Fibroblast of skin of right biceps (primary cell): ENCODE results near the gene BAZ2A.
"Not testable (repeated sequence)": the region's sequence is repeated elsewhere in the genome, so short reads cannot be mapped to it uniquely, and the experiment has no call there.

ENCODE experiments used
- DNase-seq: peaks from one replicate; pipeline ENCODE4 v3.0.0-alpha.2; 2013

BAZ2A gene

DNA sequence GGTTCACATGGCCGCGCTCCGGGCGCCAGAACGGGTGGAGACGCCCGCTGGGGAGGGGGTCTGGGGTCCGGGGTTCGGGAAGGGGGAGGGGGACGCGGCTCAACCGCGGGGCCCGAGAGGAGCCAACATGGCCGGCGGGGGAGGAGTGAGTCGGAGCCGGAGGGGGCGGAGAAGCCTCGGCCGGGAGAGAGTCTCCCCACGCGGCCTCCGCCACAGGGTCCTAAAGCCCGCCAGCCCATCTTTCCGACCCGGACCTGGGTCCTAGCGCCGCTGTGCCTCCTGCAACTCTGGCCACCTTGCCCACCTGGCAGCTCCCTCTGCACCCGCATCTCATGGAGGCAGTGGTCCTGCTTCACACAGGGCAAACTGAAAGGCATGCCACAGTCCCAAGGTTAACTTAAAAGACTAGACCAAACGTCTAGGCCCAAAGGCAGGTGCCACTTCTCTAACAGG lies at the start of gene BAZ2A:
Gene BAZ2A (minus strand): TSS at position 147 of the 453 bp plus-strand sequence. CDS start 12,796 bp downstream, outside the sequence.
- peak; percentile 83 for DNase-seq

DNA sequence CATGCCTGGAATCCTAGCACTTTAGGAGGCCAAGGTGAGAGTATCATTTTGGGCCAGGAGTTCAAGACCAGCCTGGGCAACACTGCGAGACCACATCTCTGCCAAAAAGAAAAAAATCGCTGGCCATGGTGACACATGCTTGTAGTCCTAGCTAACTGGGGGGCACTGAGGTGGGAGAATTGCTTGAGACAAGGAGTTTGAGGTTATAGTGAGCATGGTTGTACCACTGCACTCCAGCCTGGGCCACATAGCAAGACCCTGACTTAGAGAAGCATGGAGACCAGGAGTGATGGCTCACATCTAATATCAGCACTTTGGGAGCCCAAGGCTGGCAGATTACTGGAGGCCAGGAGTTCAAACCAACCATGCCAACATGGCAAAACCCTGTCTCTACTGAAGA lies 48.7 kb upstream of the BAZ2A start:
- no peak for DNase-seq

DNA sequence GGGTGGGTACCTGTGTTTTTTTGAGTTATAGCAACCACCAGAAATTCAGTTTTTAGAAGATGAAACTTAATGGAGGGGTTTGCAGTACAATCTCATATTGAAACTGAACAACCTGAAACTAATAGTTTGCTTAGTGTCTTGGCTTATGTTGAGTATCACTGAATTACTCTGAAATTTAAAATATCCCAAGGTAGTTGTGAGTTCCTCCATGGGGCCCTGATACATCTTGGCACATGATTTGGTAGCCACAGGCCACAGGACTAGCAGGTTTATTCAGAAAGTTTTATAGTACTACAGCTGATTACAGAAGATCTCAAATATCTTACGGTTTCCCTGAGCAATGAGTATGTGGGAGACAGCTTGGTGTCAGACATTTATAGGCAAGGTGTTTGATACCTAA lies 47.6 kb upstream of the BAZ2A start:
- DNase-seq = no peak

DNA sequence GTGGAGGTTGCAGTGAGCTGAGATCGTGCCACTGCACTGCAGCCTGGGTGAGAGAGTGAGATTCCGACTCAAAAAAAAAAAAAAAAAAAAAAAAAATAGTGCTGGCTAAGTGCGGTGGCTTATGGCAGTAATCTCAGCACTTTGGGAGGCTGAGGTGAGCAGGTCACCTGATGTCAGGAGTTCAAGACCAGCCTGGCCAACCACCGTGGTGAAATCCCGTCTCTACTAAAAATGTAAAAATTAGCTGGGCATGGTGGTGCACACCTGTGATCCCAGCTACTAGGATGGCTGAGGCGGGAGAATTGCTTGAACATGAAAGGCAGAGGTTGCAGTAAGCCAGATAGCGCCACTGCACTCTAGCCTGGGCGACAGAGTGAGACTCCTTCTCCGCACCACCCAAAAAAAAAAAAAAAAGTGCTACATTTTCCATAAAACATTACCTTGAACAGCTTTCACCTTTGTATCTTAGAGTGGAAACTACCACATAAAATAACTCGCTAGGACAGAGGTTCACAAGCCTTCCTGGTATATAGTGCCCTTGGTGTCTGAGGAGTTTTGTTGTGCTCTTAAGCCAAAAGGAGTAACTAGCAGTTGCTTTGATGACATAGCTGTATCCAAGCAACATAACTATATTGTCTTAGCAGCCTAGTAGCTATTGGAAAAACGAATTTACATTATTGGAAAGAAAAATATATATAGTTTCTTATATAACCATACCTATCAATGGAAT lies 46.9 kb upstream of the BAZ2A start:
- DNase-seq = no peak

DNA sequence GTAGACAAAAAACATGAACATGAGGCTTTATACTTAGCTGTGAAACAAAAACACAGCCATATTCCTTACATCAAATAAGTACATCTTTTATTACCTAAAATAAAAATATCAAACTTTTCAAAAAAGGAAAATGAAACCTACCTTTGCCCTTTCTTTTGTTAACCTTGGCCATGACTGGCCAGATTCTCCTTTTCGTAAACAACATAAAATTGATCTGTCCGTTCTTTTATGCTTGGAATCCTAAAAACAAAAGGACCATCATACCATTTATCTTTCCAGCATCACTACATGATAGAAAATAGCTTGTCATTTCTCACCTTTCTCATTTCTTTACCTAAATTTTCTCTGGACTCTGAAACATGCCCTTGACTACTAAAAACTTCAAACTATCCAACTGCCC lies 41.5 kb upstream of the BAZ2A start:
- no peak for DNase-seq

DNA sequence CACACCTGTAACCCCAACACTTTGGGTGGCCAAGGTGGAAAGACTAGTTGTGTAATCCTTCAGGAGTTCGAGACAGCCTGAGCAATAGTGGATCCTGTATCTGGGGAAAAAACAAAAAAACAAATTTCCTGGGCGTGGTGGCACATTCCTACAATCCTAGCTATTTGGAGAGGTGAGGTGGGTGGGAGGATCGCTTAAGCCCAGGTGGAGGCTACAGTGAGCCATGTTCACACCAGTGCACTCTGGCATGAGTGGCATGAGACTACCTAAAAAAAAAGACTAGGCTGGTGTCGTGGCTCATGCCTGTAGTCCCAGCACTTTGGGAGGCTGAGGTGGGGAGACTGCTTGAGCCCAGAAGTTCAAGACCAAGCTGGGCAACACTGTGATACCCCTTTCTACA lies 40.7 kb upstream of the BAZ2A start:
- no peak for DNase-seq

DNA sequence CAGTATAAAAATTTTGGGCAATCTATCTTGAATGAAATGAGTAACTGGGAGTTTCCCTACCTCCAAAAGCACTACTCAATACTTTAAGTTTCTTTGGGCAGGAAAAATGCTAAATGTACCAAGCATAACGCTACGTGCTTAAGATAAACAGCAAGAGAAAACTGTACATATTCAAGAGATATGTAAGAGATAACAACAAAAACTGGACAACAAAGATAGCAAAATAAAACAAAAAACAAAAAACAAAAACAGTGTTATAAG lies 38.0 kb upstream of the BAZ2A start:
- no peak for DNase-seq

DNA sequence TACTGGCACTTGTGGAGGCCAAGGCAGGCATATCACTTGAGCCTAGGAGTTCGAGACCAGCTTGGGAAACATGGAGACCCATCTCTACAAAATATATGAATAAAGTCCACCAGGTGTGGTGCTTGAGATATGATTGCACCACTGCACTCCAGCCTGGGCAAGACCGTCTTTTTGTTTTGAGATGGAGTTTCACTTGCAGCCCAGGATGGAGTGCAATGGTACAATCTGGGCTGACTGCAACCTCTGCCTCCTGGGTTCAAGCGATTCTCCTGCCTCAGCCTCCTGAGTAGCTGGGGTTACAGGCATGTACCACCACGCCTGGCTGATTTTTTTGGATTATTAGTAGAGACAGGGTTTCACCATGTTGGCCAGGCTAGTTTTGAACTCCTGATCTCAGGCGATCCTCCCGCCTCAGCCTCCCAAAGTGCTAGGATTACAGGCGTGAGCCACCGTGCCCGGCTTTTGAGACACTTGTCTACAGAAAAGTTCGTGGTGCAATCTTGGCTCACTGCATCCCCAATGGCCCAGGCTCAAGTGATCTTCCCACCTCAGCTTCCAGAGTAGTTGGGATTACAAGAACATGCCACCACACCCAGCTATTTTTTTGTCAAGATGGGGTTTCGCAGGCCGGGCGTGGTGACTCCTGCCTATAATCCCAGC lies 32.0 kb upstream of the BAZ2A start:
- no peak for DNase-seq

DNA sequence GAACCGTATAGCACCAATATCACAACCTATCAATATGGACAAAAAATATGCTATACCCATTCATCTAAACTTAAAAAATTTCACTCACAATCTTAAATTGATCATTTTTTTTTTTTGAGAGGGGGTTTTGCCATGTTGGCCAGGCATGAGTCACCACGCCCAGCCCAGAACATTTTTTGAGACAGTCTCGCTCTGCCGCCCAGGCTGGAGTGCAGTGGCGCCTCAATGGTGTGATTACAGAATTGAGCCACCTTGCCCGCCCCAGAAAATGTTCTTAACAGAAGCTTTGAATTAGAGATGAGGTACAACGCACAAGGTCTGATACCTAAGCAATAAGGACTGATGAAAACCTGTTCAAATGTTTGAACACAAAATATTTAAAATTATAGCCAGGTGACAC lies 31.4 kb upstream of the BAZ2A start:
- DNase-seq = no peak

DNA sequence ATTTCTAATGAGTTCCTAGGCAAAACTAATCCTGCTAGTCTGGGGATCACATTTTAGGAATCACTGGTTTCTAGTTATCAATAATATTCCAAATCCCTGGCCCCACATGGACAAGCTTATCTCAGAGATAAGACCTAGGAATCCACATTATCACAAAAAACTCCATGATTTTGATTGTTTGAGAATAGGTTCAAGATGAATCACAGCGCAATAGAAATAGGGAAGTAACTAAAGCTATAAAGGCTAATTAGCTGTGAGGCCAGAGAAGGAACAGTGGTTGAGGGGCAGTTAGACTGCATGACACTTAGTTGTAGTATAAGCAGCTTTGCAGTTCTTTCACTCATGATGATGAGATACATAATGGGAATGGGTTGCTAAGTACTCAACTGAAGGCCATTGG lies 28.8 kb upstream of the BAZ2A start:
- DNase-seq = no peak

DNA sequence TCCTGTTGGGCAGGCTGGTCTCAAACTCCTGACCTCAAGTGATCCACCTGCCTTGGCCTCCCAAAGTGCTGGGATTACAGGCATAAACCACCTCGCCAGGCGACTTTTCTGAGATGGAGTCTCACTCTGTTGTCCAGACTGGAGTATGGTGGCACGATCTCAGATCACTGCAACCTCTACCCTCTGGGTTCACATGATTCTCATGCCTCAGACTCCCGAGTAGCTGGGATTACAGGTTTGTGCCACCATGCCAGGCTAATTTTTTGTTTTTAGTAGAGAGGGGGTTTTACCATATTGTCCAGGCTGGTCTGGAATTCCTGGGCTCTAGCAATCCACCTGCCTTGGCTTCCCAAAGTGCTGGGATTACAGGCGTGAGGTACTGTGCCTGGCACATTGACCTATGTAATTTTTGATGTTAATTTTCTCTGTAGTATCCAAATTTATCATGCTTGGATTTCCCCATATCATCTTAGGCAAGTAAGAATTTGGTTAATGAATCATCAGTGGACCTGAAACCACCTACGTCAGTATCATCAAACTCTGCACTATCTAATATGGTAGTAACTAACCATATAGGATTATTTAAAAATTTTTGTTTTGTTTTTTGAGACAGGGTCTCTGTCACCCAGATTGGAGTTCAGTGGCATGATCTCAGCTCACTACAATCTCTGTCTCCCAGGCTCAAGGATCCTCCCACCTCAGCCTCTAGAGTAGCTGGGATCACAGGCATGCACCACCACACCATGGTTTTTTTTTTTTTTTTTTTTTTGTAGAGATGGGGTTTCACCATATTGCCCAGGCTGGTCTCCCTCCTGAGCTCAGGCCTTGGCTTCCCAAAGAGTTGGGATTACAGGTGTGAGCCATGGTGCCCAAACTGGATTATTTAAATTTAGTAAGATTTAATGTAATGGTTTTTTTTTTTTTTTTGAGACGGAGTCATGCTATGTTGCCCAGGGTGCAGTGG lies 27.6 kb upstream of the BAZ2A start:
- no peak for DNase-seq

DNA sequence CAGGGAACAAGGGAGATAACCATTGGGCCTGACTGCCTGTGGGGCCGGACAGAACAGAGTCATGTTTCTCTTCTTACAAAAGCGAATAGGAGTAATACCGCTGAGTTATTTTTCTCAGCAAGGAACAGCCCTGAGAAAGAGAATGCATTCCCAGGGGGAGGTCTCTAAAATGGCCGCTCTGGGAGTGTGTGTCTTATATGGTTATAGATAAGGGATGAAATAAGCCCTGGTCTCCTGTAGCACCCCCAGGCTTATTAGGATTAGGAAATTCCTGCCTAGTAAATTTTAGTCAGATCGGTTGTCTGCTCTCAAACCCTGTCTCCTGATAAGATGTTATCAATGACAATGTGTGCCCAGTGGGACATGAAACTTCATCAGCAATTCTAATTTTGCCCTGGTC lies 23.7 kb upstream of the BAZ2A start:
- DNase-seq = not testable (repeated sequence)

DNA sequence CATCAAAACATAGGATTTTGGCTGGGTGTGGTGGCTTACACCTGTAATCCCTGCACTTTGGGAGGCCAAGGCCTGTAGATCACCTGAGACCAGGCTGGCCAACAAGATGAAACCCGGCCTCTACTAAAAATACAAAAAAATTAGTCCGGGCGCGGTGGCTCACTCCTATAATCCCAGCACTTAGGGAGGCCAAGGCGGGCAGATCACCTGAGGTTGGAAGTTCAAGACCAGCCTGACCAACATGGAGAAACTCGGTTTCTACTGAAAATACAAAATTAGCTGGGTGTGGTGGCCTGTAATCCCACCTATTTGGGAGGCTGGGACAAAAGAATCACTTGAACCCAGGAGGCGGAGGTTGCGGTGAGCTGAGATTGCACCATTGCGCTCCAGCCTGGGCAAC lies 17.9 kb upstream of the BAZ2A start:
- not testable (repeated sequence) for DNase-seq

DNA sequence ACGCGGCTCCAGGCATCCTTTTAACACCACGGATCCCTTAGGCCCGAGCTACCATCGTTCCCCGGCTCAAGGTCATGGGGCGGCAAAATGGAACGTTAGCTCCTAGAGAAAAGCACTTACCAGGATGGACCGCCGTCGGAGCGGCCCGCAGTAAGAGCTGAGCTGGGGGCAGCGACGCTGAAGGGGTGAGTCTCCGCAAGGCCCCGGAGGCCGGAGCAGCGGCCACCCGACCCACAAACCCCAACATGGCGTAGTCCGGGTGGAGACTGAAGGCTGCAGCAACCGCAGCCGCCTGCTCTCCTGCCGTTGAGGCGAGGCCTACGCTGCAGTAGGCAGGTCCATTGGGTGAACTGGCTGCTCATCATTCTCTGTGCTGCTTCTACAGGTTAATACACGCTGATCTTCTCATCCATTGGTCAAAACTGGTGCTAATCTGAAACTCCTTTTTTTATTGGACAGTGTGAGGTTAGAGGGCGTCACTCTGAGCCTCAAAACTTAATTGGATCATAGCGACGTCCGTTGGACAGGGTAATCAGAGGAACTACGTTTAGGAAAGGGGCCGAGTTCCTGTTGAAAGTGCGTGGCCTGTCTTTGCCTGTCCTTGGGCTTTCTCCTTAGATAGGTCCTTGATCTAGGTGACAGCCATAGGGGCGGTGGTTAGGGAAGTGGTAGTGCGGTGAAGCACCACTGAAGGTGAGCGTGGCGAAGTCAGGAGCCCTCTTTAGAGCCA lies 15.8 kb upstream of the BAZ2A start, which contains the start of gene ATP5F1B:
Gene ATP5F1B (minus strand): TSS at position 268 of the 730 bp plus-strand sequence. CDS start 21 bp downstream, at position 247.
- DNase-seq = peak; percentile 100

DNA sequence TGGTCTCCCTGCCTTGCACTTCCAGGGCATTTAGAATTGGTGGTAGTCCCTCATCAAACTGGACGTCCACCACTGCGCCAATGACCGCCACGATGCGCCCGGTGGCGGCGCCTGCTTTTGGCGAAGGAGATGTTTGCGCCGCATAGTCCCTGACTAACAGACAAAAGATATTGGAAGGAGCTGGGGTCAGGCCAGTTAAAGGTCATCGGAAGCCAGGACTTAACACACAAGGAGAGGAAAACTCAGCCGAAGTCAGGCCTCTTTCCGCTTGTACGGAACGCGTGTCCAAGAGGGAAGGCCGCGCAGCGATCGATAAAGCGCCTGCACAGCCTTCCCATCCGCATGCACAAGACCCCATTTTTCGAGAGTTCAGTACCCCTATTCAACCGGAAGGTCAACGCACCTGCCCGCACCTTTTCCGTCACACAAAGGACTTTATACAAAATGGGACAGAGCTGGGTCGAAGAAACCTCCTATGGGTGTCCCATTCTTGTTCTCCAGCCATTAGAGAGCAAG lies 15.1 kb upstream of the BAZ2A start:
- no peak for DNase-seq

DNA sequence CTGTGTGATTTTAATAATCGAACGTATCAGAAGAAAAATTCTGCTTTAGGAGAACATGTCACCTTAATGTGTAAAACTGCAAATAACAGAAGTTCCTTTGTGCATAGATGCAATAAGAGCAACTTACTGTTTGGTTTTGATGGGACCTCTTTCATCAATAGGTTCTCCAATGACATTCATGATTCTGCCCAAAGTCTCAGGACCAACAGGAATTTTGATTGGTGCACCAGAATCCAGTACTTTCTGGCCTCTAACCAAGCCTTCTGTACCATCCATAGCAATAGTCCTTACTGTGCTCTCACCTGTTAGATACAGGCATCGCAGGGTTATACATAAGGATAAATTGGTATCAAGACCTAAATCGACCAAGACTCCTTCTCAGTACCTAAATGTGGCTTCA lies 14.5 kb upstream of the BAZ2A start:
- DNase-seq = no peak

DNA sequence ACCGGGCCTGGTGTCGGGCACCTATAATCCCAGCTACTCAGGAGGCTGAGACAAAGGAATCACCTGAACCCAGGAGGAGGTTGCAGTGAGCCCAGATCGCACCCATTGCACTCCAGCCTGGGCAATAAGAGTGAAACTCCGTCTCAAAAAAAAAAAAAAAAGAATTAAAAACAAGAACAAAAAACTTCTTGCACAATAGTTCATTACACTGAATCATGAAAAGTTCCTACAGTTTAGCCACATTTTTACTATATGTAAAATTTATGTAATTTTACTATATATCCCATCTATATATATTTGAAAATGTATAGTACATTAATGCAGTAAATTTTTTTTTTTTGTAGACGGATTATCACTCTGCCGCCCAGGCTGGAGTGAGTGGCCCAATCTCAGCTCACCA lies 11.1 kb upstream of the BAZ2A start:
- no peak for DNase-seq

DNA sequence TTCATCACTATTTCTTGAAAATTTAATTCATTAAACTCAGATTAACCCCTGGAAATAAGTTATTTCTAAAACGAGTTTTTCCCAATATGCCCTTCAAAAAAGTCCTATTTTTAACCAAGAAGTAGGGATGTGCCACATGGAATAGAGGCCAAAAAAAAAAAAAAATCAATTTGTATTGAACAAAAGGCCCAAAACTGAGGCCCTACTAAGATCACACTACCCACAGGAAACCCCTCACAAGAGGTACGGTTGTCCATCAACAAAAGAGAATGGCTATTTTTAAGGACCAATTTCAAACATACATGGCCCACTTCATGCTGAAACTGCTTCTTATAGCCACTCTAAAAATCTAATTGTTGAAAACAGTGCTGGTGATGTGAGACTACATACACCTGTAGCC lies 7.5 kb upstream of the BAZ2A start:
- no peak for DNase-seq

DNA sequence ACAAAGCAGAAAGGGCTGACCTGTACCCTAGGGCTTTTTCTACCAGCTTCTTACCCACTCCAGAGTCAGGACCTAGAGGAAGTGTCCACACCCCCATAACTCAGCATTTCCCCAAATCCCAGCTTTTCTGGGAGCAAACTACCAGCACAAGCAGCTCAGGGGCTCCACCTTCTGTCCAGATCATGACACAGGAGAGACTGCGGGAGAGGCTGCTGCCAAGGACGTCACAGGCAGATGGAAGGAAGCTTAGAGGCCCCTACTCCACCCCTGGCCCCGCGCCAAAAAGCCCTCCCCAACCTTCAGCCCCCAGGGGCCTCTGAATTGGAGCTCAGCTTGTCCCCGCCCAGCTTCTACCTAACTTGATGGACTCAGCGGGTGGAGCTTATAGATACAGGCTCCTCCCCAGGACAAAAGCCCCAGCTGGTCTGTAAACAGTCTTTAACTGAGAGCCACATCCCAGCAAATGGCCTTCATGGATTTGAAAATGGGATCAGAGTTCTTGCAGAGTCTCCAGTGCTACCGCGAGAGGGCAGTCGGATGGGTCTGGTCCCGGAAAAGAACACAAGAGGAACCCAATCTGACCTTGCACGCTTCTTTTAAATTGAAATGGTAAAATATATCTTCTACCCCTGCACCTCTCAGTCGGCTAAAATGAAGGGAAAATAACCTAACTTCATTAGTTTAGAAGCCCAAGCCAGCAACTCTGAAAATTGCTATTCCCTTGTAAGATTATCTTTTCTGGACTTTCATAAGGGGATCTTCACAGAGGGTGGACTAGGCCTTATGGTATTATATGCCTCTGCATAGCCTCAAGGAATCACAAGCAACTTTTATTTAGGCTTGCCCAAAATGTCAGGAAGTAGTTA lies 6.8 kb upstream of the BAZ2A start:
- DNase-seq = peak; percentile 100

DNA sequence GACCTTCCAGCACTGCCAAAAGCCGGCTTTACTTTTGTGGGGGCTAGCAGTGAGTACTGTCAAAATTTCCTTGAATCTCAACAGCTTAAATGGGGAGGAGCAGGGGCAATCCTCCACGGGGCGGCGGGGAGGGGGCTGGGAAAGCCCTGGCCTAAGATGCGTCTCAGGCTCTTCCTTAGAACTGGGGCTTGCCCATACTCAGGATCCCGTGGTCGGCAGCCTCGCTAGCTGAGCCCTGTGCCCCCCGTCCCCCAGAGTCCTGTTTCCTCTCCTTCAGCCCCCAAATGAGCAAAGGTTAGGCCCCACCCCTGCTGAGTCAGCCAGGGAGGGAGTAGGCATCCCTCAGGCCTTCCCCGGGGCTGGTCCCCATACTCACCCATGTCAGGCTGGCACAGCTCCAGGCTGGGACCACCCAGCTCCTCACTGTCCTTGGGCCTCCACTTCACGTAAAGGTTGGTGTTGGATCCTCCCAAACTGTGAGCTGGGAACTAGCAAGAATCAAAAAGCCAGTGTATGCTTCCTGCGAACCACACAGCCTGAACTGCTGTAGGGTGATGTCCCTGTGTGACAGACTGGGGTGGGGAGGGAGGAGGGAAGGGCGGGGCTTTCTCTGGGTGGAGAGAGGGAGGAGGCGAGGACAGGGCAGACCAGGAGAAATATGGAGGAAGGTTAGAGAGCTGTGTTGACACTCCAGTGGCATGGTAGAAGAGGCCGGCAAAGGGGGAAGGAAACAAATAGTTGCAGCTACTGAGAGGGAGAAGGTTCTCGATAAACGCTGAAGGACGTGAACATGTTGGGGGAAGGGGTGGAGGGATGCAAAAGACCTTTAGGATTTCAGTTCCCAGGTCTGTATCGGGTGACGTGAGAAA lies 5.9 kb upstream of the BAZ2A start:
- DNase-seq = peak; percentile 87
